K562 (cell line): ENCODE measurements around the gene RRM2. TPM values are rescaled to one million over a fixed set of nuclear protein-coding genes. Genes with fewer than 3 reads are reported as not detected.

ENCODE experiments used
- CAMTA2 ChIP-seq: fragments of 250-450 bp; sonication (Bioruptor Pico); conservative IDR thresholded peaks from 2 replicates; pipeline ENCODE4 v1.5.1; 2022
- CBFA2T3 ChIP-seq: fragments of 450-650 bp; IDR thresholded peaks from 2 replicates; pipeline ENCODE4 v1.6.1; 2017
- CHD2 ChIP-seq: IDR thresholded peaks from 2 replicates; pipeline ENCODE4 v1.6.1; 2011; ENCODE audit warnings: low read depth, low read length
- CSDE1 ChIP-seq, 2 experiments: fragments of 450-650 bp; IDR thresholded peaks; 2 replicates each; pipeline ENCODE4 v1.6.1; 2016; ENCODE audit warnings: mild to moderate bottlenecking in 1 of 2
- HOMEZ ChIP-seq: fragments of 250-450 bp; sonication (Bioruptor Pico); IDR thresholded peaks from 2 replicates; pipeline ENCODE4 v1.4.0; 2020; ENCODE audit warnings: mild to moderate bottlenecking, moderate library complexity
- KDM1A ChIP-seq, 2 experiments: fragments of 450-650 bp; IDR thresholded peaks; 2 replicates each; pipeline ENCODE4 v1.6.1; 2016; ENCODE audit warnings: mild to moderate bottlenecking in 2 of 2
- KDM5B ChIP-seq: fragments of 200-600 bp; sonication (generic); IDR thresholded peaks from 2 replicates; pipeline ENCODE4 v1.6.1; 2012; ENCODE audit warnings: low read depth, mild to moderate bottlenecking, moderate library complexity, low read length, control low read depth, inconsistent platforms; ENCODE audit not compliant: insufficient replicate concordance
- NCOR1 ChIP-seq: fragments of 450-650 bp; IDR thresholded peaks from 2 replicates; pipeline ENCODE4 v1.6.1; 2016; ENCODE audit warnings: mild to moderate bottlenecking, moderate library complexity
- NFIC ChIP-seq: fragments of 450-650 bp; IDR thresholded peaks from 2 replicates; pipeline ENCODE4 v1.6.1; 2017; ENCODE audit warnings: mild to moderate bottlenecking, inconsistent platforms
- PKNOX1 ChIP-seq: fragments of 450-650 bp; IDR thresholded peaks from 2 replicates; pipeline ENCODE4 v1.6.1; 2016
- POLR2A ChIP-seq: fragments of 450-650 bp; conservative IDR thresholded peaks from 2 replicates; pipeline ENCODE4 v1.6.1; 2016
- POLR2AphosphoS2 ChIP-seq: IDR thresholded peaks from 2 replicates; pipeline ENCODE4 v1.6.1; 2012; ENCODE audit warnings: low read length, improper control_type of control experiment
- POLR2AphosphoS5 ChIP-seq: IDR thresholded peaks from 2 replicates; pipeline ENCODE4 v1.6.1; 2011; ENCODE audit warnings: mild to moderate bottlenecking, low read depth, low read length, moderate library complexity; ENCODE audit not compliant: control insufficient read depth, insufficient read depth
- POLR2G ChIP-seq: fragments of 200-400 bp; formaldehyde crosslinking; IDR thresholded peaks from 2 replicates; pipeline ENCODE4 v1.6.1; 2017; ENCODE audit warnings: low read depth, mild to moderate bottlenecking, antibody characterized with exemption, low read length, moderate library complexity
- PRMT5 ChIP-seq: sonication (generic); formaldehyde crosslinking; IDR thresholded peaks from 2 replicates; pipeline ENCODE4 v1.5.0; 2020; ENCODE audit warnings: missing genetic modification reagents
- SIN3A ChIP-seq, 2 experiments: fragments of 150-350 bp in 1 of 2; IDR thresholded peaks; 2 replicates each; pipeline ENCODE4 v1.6.1; 2011 to 2016; ENCODE audit warnings: borderline replicate concordance in 2 of 2, low read depth in 2 of 2, low read length in 2 of 2, mild to moderate bottlenecking in 2 of 2, moderate library complexity in 2 of 2; ENCODE audit not compliant: control insufficient read depth in 1 of 2
- SMAD1 ChIP-seq: fragments of 150-350 bp; IDR thresholded peaks from 2 replicates; pipeline ENCODE4 v1.6.1; 2014; ENCODE audit warnings: low read length, low read depth; ENCODE audit not compliant: partially characterized antibody
- SUPT5H ChIP-seq: fragments of 450-650 bp; IDR thresholded peaks from 2 replicates; pipeline ENCODE4 v1.6.1; 2016
- TCF3 ChIP-seq: sonication (generic); formaldehyde crosslinking; IDR thresholded peaks from 2 replicates; pipeline ENCODE4 v1.4.0; 2020; ENCODE audit warnings: mild to moderate bottlenecking, missing genetic modification reagents
- TCF7L2 ChIP-seq: fragments of 150-350 bp; IDR thresholded peaks from 2 replicates; pipeline ENCODE4 v1.6.1; 2016; ENCODE audit warnings: low read depth, mild to moderate bottlenecking, low read length, moderate library complexity
- ZNF316 ChIP-seq: fragments of 450-650 bp; IDR thresholded peaks from 2 replicates; pipeline ENCODE4 v1.6.1; 2016
- ZNF431 ChIP-seq: sonication (generic); formaldehyde crosslinking; IDR thresholded peaks from 2 replicates; pipeline ENCODE4 v1.8.0; 2022; ENCODE audit warnings: mild to moderate bottlenecking, missing genetic modification reagents
- polyA plus RNA-seq, 8 experiments: library from polyadenylated mRNA; depleted of rRNA in 4 of 8; stranded (reverse) in 5 of 8; unstranded in 3 of 8; fragments of >200 nt; fragmentation: Nextera tagmentation in 2 of 8; fragmentation: Illumina TruSeq in 1 of 8; extraction: Ambion mirVana in 2 of 8; extraction: Trizol in 1 of 8; gene quantifications; 2 replicates each; pipeline versions ENCODE4 v1.2.1 to v1.2.3, GENCODE V29; 2011 to 2014; ENCODE audit warnings: inconsistent platforms in 1 of 8, missing spikeins in 1 of 8
- total RNA-seq, 7 experiments: library from RNA; depleted of rRNA in 6 of 7; stranded (reverse); fragments of >200 nt in 6 of 7; fragmentation: Illumina TruSeq in 2 of 7; extraction: Trizol in 2 of 7; gene quantifications; 2 replicates each; pipeline versions ENCODE4 v1.2.1 to v1.2.3, GENCODE V29; 2011 to 2021; ENCODE audit warnings: low replicate concordance in 1 of 7

Gene RRM2
- total and polyA plus RNA-seq, 9 of the 15 experiments (the other 6 are each of a cell fraction or from before 2014, with no cell fraction given), result 50.1 to 244 (median 128) TPM

- TF ChIP-seq SUPT5H (peak; percentile 36; the same call in 1 of the 2 replicates), KDM1A (IDR thresholded peaks at IDR 0.05) (no peak), PRMT5 (no peak), ZNF431 (CRISPR knock-in tag) (no peak), CBFA2T3 (peak; percentile 73), POLR2AphosphoS2 (peak; percentile 28; the same call in 1 of the 2 replicates), ZNF316 (no peak), KDM5B (peak; percentile 40), POLR2AphosphoS5 (peak; percentile 47), TCF3 (peak; percentile 60), TCF7L2 (no peak), POLR2A (peak; percentile 64), HOMEZ (no peak), CAMTA2 (CRISPR knock-in tag) (no peak), SMAD1 (no peak), CSDE1 (IDR thresholded peaks at IDR 0.05) (no peak), NFIC (peak; percentile 34; the same call in 1 of the 2 replicates), SIN3A (IDR thresholded peaks at IDR 0.05; ENCODE audit: borderline replicate concordance in 2 of 2, control insufficient read depth in 1 of 2, low read depth in 2 of 2, low read length in 2 of 2) (peak in 1 of 2 experiments; percentile 35; a peak in 1 of 4 replicates), POLR2G (peak; percentile 35; the same call in 1 of the 2 replicates), CHD2 (peak; percentile 26; the same call in 1 of the 2 replicates), PKNOX1 (no peak), NCOR1 (peak; percentile 38; the same call in 1 of the 2 replicates)
- TF ChIP-seq, all 486 proteins: peak for 15
Measured at GRCh38 chr2:10132996-10133647, 10.6 kb downstream of the RRM2 start (continued).
